WTC11 (cell line): ENCODE results near the gene SRSF12. TPM values are rescaled to one million over a fixed set of nuclear protein-coding genes. Genes with fewer than 3 reads are reported as not detected.
A peak's percentile ranks its signal among the peaks of the same experiment; 100 is the strongest.
"Not testable (repeated sequence)": the region's sequence is repeated elsewhere in the genome, so short reads cannot be mapped to it uniquely, and the experiment has no call there.

Experiments used
- ATAC-seq: fragments of 200-7000 bp; cut with Tn5 transposase; 2 replicates; pipeline ENCODE4 v1.10.0; 2021; ENCODE audit warnings: mild to moderate bottlenecking, moderate library complexity
- CTCF ChIA-PET: fragments of 300-600 bp; sonication (Branson Sonifier 250); formaldehyde crosslinking; loops from one replicate; lab custom pipeline; 2021; ENCODE audit warnings: antibody characterized with exemption; lab: Charles Lee
- POLR2A ChIA-PET: fragments of 350-600 bp; sonication (Branson Sonifier 250); formaldehyde crosslinking; loops from one replicate; lab custom pipeline; 2021; ENCODE audit warnings: antibody characterized with exemption; lab: Charles Lee
- DNase-seq: peaks from one replicate; pipeline ENCODE4 v3.0.0; 2021; ENCODE audit warnings: low spot score
- H3K27ac Mint-ChIP-seq: 2 replicates; pipeline ENCODE4 v1.8.0; 2021; ENCODE audit warnings: mixed read lengths
- H3K27me3 Mint-ChIP-seq: 2 replicates; pipeline ENCODE4 v1.8.0; 2021; ENCODE audit warnings: low read depth, mild to moderate bottlenecking, moderate library complexity, mixed read lengths
- H3K36me3 Mint-ChIP-seq: 2 replicates; pipeline ENCODE4 v1.8.0; 2021; ENCODE audit warnings: mixed read lengths
- H3K4me1 Mint-ChIP-seq: 2 replicates; pipeline ENCODE4 v1.8.0; 2022; ENCODE audit warnings: mixed read lengths
- H3K4me3 Mint-ChIP-seq: 2 replicates; pipeline ENCODE4 v1.8.0; 2021; ENCODE audit warnings: mild to moderate bottlenecking, moderate library complexity, mixed read lengths
- H3K9me3 Mint-ChIP-seq: 2 replicates; pipeline ENCODE4 v1.8.0; 2021; ENCODE audit warnings: mixed read lengths
- EMX1 ChIP-seq: fragments of 250-450 bp; sonication (Bioruptor Pico); IDR thresholded peaks from 2 replicates; pipeline ENCODE4 v1.8.0; 2021; ENCODE audit warnings: mild to moderate bottlenecking
- FOXK1 ChIP-seq: sonication (generic); formaldehyde crosslinking; IDR thresholded peaks from 2 replicates; pipeline ENCODE4 v1.8.0; 2022; ENCODE audit warnings: mild to moderate bottlenecking, moderate library complexity, missing genetic modification reagents
- GABPB1 ChIP-seq: sonication (generic); formaldehyde crosslinking; IDR thresholded peaks from 2 replicates; pipeline ENCODE4 v1.8.1; 2023; ENCODE audit warnings: mild to moderate bottlenecking, missing genetic modification reagents
- IRF2 ChIP-seq: sonication (generic); formaldehyde crosslinking; IDR thresholded peaks from 2 replicates; pipeline ENCODE4 v1.8.0; 2022; ENCODE audit warnings: low read depth, missing genetic modification reagents, borderline replicate concordance
- NR1H2 ChIP-seq: sonication (generic); formaldehyde crosslinking; IDR thresholded peaks from 2 replicates; pipeline ENCODE4 v1.9.0; 2021; ENCODE audit warnings: mild to moderate bottlenecking, moderate library complexity, missing genetic modification reagents
- NR2C2 ChIP-seq: sonication (generic); formaldehyde crosslinking; IDR thresholded peaks from 2 replicates; pipeline ENCODE4 v1.8.0; 2022; ENCODE audit warnings: mild to moderate bottlenecking, missing genetic modification reagents
- SP1 ChIP-seq: sonication (generic); formaldehyde crosslinking; conservative IDR thresholded peaks from 2 replicates; pipeline ENCODE4 v1.8.1; 2022; ENCODE audit warnings: missing genetic modification reagents
- TEAD1 ChIP-seq: sonication (generic); formaldehyde crosslinking; IDR thresholded peaks from 2 replicates; pipeline ENCODE4 v1.8.0; 2022; ENCODE audit warnings: mild to moderate bottlenecking, missing genetic modification reagents
- ZBTB21 ChIP-seq: sonication (generic); formaldehyde crosslinking; IDR thresholded peaks from 2 replicates; pipeline ENCODE4 v1.8.1; 2023; ENCODE audit warnings: mild to moderate bottlenecking, missing genetic modification reagents, borderline replicate concordance
- ZNF121 ChIP-seq: sonication (generic); formaldehyde crosslinking; IDR thresholded peaks from 2 replicates; pipeline ENCODE4 v1.8.0; 2023; ENCODE audit warnings: missing genetic modification reagents
- ZNF263 ChIP-seq: sonication (generic); formaldehyde crosslinking; IDR thresholded peaks from 2 replicates; pipeline ENCODE4 v1.8.1; 2022; ENCODE audit warnings: low read depth, mild to moderate bottlenecking, moderate library complexity, missing genetic modification reagents
- total RNA-seq: library from RNA; stranded (reverse); gene quantifications from 3 replicates; pipeline ENCODE4 v1.2.3, GENCODE V29; 2021
- TF ChIP-seq, protein P1 (sequence below): sonication (generic); formaldehyde crosslinking; IDR thresholded peaks from 2 replicates; pipeline ENCODE4 v1.8.1; 2022; ENCODE audit warnings: mild to moderate bottlenecking, missing genetic modification reagents, moderate library complexity, borderline replicate concordance
- TF ChIP-seq, protein P2 (sequence below): sonication (generic); formaldehyde crosslinking; IDR thresholded peaks from 2 replicates; pipeline ENCODE4 v1.8.1; 2023; ENCODE audit warnings: mild to moderate bottlenecking, missing genetic modification reagents, moderate library complexity
- TF ChIP-seq, protein P3 (sequence below): fragments of 250-450 bp; sonication (Bioruptor Pico); IDR thresholded peaks from 2 replicates; pipeline ENCODE4 v1.9.0; 2021; ENCODE audit warnings: mild to moderate bottlenecking
- TF ChIP-seq, protein P4 (sequence below): sonication (generic); formaldehyde crosslinking; IDR thresholded peaks from 2 replicates; pipeline ENCODE4 v1.8.0; 2022; ENCODE audit warnings: mild to moderate bottlenecking, missing genetic modification reagents
- TF ChIP-seq, protein P5 (sequence below): sonication (generic); formaldehyde crosslinking; IDR thresholded peaks from 2 replicates; pipeline ENCODE4 v1.8.1; 2023; ENCODE audit warnings: mild to moderate bottlenecking, missing genetic modification reagents

Gene SRSF12
- total RNA-seq, 1 experiment from 2014 or later, result 3.8 TPM

DNA sequence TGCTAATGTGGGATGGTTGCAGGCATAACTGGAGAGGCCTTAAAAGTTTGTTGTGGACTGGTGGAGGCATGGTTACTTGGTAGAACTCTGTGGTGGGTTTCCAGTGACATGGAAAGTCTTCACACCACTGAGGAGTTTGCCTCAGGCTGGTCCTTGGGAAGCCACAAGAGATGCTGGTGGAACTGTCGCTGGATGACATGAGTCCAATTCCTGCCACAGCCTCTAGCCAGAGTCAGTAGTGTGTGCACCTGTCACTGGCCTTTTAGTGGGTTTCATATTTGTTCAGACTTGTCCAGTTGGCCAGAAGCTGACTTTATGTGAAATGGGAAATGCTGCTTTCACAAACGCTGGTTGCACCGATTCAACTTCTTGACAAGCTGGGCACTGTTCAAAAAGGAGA is 13.7 kb upstream of the SRSF12 start:
- peaks cover 94% of the 10 kb centered on the region for H3K27me3 Mint-ChIP-seq
- ATAC-seq (no peak), DNase-seq (no peak)
- TF ChIP-seq, protein P1, sequence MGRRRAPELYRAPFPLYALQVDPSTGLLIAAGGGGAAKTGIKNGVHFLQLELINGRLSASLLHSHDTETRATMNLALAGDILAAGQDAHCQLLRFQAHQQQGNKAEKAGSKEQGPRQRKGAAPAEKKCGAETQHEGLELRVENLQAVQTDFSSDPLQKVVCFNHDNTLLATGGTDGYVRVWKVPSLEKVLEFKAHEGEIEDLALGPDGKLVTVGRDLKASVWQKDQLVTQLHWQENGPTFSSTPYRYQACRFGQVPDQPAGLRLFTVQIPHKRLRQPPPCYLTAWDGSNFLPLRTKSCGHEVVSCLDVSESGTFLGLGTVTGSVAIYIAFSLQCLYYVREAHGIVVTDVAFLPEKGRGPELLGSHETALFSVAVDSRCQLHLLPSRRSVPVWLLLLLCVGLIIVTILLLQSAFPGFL (CRISPR knock-in tag), result no peak
- H3K4me3 Mint-ChIP-seq, result no peak overlapping the region
- POLR2A ChIA-PET, result no interaction called here
- H3K9me3 Mint-ChIP-seq, result peaks cover 26% of the 10 kb centered on the region
- H3K27ac Mint-ChIP-seq, result no peak overlapping the region
- CTCF ChIA-PET, result interaction anchor here (1.4 kb wide), 1 partner anchor 149 kb away, joined by 4 read pairs; no protein-coding TSS in a partner anchor
- H3K4me1 Mint-ChIP-seq, result peaks cover 13% of the 10 kb centered on the region
- H3K36me3 Mint-ChIP-seq, result peaks cover 16% of the 10 kb centered on the region

DNA sequence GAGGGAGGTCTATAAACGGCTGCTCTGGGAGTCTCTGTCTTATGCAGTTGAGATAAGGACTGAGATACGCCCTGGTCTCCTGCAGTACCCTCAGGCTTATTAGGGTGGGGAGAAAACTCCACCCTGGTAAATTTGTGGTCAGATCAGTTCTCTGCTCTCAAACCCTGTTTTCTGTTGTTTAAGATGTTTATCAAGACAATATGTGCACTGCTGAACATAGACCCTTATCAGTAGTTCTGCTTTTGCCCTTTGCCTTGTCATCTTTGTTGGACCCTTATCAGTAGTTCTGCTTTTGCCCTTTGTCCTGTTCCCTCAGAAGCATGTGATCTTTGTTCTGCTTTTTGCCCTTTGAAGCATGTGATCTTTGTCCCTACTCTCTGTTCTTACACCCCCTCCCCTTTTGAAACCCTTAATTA is 10.4 kb upstream of the SRSF12 start:
- Mint-ChIP-seq H3K36me3 (peaks cover 16% of the 10 kb centered on the region), H3K9me3 (peaks cover 26% of the 10 kb centered on the region), H3K27me3 (peaks cover 64% of the 10 kb centered on the region)
- ATAC-seq, H3K4me3 Mint-ChIP-seq, CTCF ChIA-PET, H3K4me1 Mint-ChIP-seq, POLR2A ChIA-PET, DNase-seq, H3K27ac Mint-ChIP-seq: not testable (repeated sequence)

DNA sequence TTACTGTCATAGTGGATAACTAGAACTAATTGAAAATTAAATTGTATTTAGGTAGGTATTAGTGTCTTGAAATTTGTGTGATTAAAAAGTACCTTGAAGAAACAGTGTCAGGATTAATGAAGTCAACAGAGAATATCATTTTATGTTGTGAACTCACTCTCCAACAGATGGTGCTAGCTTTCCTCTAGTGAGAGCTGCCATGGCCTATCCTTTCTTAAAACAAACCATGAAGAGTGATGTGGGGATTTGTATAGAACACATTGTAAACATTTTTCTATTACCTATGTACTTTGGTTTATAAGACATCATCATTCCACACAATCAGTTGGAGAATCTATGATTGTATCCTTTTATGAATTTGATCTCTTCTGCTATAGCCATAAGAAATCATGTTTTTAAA is 4.8 kb upstream of the SRSF12 start:
- POLR2A ChIA-PET, result no interaction called here
- Mint-ChIP-seq H3K4me1 (0 out of 2 replicates have a peak, but pooled peaks cover 3% of the 10 kb centered on the region), H3K9me3 (peaks cover 7% of the 10 kb centered on the region), H3K36me3 (peaks cover 6% of the 10 kb centered on the region; the same call in 1 of the 2 replicates), H3K4me3 (no peak overlapping the region), H3K27ac (no peak overlapping the region), H3K27me3 (peaks cover 41% of the 10 kb centered on the region)
- DNase-seq, result no peak
- CTCF ChIA-PET, result interaction anchor here (0.8 to 1.2 kb wide), 5 partner anchors 17 to 250 kb away, joined by 3 to 4 read pairs (median 3); partner anchors contain the start of gene PNRC1
- peak; percentile 38; the same call in 1 of the 2 replicates for ATAC-seq
- TF ChIP-seq SP1 (CRISPR knock-in tag), result no peak
- no peak for TF ChIP-seq IRF2
- no peak for TF ChIP-seq TEAD1 (CRISPR knock-in tag)
- TF ChIP-seq, protein P2, sequence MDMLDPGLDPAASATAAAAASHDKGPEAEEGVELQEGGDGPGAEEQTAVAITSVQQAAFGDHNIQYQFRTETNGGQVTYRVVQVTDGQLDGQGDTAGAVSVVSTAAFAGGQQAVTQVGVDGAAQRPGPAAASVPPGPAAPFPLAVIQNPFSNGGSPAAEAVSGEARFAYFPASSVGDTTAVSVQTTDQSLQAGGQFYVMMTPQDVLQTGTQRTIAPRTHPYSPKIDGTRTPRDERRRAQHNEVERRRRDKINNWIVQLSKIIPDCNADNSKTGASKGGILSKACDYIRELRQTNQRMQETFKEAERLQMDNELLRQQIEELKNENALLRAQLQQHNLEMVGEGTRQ (CRISPR knock-in tag), result no peak
- TF ChIP-seq NR1H2 (CRISPR knock-in tag), result no peak
- TF ChIP-seq, protein P3, sequence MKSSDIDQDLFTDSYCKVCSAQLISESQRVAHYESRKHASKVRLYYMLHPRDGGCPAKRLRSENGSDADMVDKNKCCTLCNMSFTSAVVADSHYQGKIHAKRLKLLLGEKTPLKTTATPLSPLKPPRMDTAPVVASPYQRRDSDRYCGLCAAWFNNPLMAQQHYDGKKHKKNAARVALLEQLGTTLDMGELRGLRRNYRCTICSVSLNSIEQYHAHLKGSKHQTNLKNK (CRISPR knock-in tag), result no peak
- TF ChIP-seq, protein P4, sequence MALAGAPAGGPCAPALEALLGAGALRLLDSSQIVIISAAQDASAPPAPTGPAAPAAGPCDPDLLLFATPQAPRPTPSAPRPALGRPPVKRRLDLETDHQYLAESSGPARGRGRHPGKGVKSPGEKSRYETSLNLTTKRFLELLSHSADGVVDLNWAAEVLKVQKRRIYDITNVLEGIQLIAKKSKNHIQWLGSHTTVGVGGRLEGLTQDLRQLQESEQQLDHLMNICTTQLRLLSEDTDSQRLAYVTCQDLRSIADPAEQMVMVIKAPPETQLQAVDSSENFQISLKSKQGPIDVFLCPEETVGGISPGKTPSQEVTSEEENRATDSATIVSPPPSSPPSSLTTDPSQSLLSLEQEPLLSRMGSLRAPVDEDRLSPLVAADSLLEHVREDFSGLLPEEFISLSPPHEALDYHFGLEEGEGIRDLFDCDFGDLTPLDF, result no peak
- TF ChIP-seq ZBTB21 (CRISPR knock-in tag), result no peak
- no peak for TF ChIP-seq ZNF263 (CRISPR knock-in tag)
- no peak for TF ChIP-seq NR2C2 (CRISPR knock-in tag)
- TF ChIP-seq ZNF121, result no peak
- no peak for TF ChIP-seq GABPB1 (CRISPR knock-in tag)

DNA sequence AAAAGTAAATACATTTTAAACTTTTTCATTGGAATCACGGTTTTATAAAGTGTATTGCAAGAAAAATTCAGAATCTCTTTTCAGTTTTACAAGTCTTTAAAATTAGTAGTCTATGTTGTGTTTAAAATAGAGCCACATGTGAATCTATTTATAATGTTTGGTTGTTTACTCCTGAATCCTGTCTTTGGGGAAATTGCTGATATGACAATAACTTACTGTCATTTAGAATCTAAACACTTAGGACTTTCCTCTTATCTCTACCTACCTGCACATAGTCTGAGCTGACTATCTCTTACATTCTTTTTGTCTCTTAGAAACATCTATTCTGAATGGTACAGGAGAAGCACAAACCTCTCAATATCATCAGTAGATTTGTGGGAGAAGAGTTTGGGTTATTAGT is 4.1 kb upstream of the SRSF12 start:
- TF ChIP-seq, protein P5, sequence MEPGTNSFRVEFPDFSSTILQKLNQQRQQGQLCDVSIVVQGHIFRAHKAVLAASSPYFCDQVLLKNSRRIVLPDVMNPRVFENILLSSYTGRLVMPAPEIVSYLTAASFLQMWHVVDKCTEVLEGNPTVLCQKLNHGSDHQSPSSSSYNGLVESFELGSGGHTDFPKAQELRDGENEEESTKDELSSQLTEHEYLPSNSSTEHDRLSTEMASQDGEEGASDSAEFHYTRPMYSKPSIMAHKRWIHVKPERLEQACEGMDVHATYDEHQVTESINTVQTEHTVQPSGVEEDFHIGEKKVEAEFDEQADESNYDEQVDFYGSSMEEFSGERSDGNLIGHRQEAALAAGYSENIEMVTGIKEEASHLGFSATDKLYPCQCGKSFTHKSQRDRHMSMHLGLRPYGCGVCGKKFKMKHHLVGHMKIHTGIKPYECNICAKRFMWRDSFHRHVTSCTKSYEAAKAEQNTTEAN (CRISPR knock-in tag), result no peak
- TF ChIP-seq FOXK1 (CRISPR knock-in tag) (no peak), EMX1 (CRISPR knock-in tag) (no peak), ZNF263 (CRISPR knock-in tag) (no peak)

More for the DNA sequence above, 4.1 kb upstream of the SRSF12 start:
- CTCF ChIA-PET, result interaction anchor here (1.0 kb wide), 1 partner anchor 41 kb away, joined by 3 read pairs; the partner anchor contains the start of gene PNRC1
- Mint-ChIP-seq H3K27me3 (peaks cover 39% of the 10 kb centered on the region), H3K9me3 (peaks cover 3% of the 10 kb centered on the region), H3K36me3 (peaks cover 2% of the 10 kb centered on the region; the same call in 1 of the 2 replicates), H3K27ac (no peak overlapping the region), H3K4me1 (peaks cover 6% of the 10 kb centered on the region), H3K4me3 (no peak overlapping the region)
- POLR2A ChIA-PET, result no interaction called here
- ATAC-seq (no peak), DNase-seq (no peak)
